ENCODE results near the gene CDC42EP4. TPM values are rescaled to one million over a fixed set of nuclear protein-coding genes. Genes with fewer than 3 reads are reported as not detected.

CDC42EP4 gene
- total and polyA plus RNA-seq, 2 experiments from 2014 or later, result 4.4 to 19.9 TPM

GRCh38 chr17:73349647-73350046 lies 37.8 kb upstream of the CDC42EP4 start:
- peaks cover 31% of the 10 kb centered on the region for H3K4me1 Mint-ChIP-seq

GRCh38 chr17:73349138-73349537 lies 37.3 kb upstream of the CDC42EP4 start:
- Histone ChIP-seq H3K9me2 (ENCODE audit: insufficient read depth) (no peaks in the 10 kb centered on the region), H3K4me2 (no peak overlapping the region), H3K27ac (ENCODE audit: low read depth) (no peak overlapping the region), H3K27me3 (ENCODE audit: insufficient read depth) (no peaks in the 10 kb centered on the region), H3K4me1 (ENCODE audit: insufficient read depth) (peaks cover 9% of the 10 kb centered on the region; the same call in 1 of the 2 replicates), H3K4me3 (no peak overlapping the region), H4K20me1 (replicated peaks; ENCODE audit: insufficient read depth) (no peaks in the 10 kb centered on the region), H2AFZ (peak overlapping the region; percentile 69), H3K79me2 (replicated peaks; ENCODE audit: insufficient read depth) (no peaks in the 10 kb centered on the region), H3F3A (replicated peaks; ENCODE audit: low read depth) (no peaks in the 10 kb centered on the region; the same call in 1 of the 2 replicates), H3K36me3 (ENCODE audit: insufficient read depth) (no peaks in the 10 kb centered on the region)
- Mint-ChIP-seq H3K27ac (peak overlapping the region; percentile 56; the same call in 1 of the 2 replicates), H3K9me3 (no peaks in the 10 kb centered on the region), H3K36me3 (ENCODE audit: low read depth) (no peaks in the 10 kb centered on the region), H3K4me1 (peaks cover 36% of the 10 kb centered on the region), H3K27me3 (ENCODE audit: insufficient read depth, low read depth, poor library complexity) (peaks cover 23% of the 10 kb centered on the region), H3K4me3 (no peak overlapping the region)
- ATAC-seq (peak; percentile 34), DNase-seq (ENCODE audit: low spot score) (no peak)
- TF ChIP-seq, protein P1, sequence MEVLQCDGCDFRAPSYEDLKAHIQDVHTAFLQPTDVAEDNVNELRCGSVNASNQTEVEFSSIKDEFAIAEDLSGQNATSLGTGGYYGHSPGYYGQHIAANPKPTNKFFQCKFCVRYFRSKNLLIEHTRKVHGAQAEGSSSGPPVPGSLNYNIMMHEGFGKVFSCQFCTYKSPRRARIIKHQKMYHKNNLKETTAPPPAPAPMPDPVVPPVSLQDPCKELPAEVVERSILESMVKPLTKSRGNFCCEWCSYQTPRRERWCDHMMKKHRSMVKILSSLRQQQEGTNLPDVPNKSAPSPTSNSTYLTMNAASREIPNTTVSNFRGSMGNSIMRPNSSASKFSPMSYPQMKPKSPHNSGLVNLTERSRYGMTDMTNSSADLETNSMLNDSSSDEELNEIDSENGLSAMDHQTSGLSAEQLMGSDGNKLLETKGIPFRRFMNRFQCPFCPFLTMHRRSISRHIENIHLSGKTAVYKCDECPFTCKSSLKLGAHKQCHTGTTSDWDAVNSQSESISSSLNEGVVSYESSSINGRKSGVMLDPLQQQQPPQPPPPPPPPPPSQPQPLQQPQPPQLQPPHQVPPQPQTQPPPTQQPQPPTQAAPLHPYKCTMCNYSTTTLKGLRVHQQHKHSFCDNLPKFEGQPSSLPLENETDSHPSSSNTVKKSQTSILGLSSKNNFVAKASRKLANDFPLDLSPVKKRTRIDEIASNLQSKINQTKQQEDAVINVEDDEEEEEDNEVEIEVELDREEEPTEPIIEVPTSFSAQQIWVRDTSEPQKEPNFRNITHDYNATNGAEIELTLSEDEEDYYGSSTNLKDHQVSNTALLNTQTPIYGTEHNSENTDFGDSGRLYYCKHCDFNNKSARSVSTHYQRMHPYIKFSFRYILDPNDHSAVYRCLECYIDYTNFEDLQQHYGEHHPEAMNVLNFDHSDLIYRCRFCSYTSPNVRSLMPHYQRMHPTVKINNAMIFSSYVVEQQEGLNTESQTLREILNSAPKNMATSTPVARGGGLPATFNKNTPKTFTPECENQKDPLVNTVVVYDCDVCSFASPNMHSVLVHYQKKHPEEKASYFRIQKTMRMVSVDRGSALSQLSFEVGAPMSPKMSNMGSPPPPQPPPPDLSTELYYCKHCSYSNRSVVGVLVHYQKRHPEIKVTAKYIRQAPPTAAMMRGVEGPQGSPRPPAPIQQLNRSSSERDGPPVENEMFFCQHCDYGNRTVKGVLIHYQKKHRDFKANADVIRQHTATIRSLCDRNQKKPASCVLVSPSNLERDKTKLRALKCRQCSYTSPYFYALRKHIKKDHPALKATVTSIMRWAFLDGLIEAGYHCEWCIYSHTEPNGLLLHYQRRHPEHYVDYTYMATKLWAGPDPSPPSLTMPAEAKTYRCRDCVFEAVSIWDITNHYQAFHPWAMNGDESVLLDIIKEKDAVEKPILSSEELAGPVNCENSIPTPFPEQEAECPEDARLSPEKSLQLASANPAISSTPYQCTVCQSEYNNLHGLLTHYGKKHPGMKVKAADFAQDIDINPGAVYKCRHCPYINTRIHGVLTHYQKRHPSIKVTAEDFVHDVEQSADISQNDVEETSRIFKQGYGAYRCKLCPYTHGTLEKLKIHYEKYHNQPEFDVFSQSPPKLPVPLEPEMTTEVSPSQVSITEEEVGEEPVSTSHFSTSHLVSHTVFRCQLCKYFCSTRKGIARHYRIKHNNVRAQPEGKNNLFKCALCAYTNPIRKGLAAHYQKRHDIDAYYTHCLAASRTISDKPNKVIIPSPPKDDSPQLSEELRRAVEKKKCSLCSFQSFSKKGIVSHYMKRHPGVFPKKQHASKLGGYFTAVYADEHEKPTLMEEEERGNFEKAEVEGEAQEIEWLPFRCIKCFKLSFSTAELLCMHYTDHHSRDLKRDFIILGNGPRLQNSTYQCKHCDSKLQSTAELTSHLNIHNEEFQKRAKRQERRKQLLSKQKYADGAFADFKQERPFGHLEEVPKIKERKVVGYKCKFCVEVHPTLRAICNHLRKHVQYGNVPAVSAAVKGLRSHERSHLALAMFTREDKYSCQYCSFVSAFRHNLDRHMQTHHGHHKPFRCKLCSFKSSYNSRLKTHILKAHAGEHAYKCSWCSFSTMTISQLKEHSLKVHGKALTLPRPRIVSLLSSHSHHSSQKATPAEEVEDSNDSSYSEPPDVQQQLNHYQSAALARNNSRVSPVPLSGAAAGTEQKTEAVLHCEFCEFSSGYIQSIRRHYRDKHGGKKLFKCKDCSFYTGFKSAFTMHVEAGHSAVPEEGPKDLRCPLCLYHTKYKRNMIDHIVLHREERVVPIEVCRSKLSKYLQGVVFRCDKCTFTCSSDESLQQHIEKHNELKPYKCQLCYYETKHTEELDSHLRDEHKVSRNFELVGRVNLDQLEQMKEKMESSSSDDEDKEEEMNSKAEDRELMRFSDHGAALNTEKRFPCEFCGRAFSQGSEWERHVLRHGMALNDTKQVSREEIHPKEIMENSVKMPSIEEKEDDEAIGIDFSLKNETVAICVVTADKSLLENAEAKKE (CRISPR knock-in tag; IDR thresholded peaks at IDR 0.05), result no peak
- TF ChIP-seq REST (IDR thresholded peaks at IDR 0.05; ENCODE audit: unreplicated experiment) (no peak), ZNF114 (CRISPR knock-in tag; IDR thresholded peaks at IDR 0.05) (no peak), ETS1 (IDR thresholded peaks at IDR 0.05) (no peak), CREB1 (CRISPR knock-in tag; IDR thresholded peaks at IDR 0.05; ENCODE audit: low read depth) (no peak), EZH2 (IDR thresholded peaks at IDR 0.05; ENCODE audit: low read depth, unreplicated experiment) (no peak), ZNF331 (CRISPR knock-in tag; IDR thresholded peaks at IDR 0.05; ENCODE audit: low read depth) (no peak), POLR2AphosphoS5 (IDR thresholded peaks at IDR 0.05; ENCODE audit: low read depth) (no peak)

More at GRCh38 chr17:73349647-73350046, 37.8 kb upstream of the CDC42EP4 start:
- no peaks in the 10 kb centered on the region; the same call in 1 of the 2 replicates for H3F3A ChIP-seq (replicated peaks; ENCODE audit: low read depth)
- DNase-seq (ENCODE audit: low spot score), result no peak
- no peak for ATAC-seq
- H3K4me2 ChIP-seq, result no peak overlapping the region
- peaks cover 20% of the 10 kb centered on the region for H3K27me3 Mint-ChIP-seq (ENCODE audit: insufficient read depth, low read depth, poor library complexity)
- TF ChIP-seq NANOG (IDR thresholded peaks at IDR 0.05; ENCODE audit: borderline replicate concordance) (no peak), STAT1 (IDR thresholded peaks at IDR 0.05; ENCODE audit: unreplicated experiment) (no peak), EZH2 (IDR thresholded peaks at IDR 0.05; ENCODE audit: low read depth, unreplicated experiment) (no peak), ZNF114 (CRISPR knock-in tag; IDR thresholded peaks at IDR 0.05) (no peak), ZNF331 (CRISPR knock-in tag; IDR thresholded peaks at IDR 0.05; ENCODE audit: low read depth) (no peak), POLR2AphosphoS5 (IDR thresholded peaks at IDR 0.05; ENCODE audit: low read depth) (no peak), EZH2phosphoT487 (IDR thresholded peaks at IDR 0.05; ENCODE audit: unreplicated experiment) (no peak)
- H3K79me2 ChIP-seq (replicated peaks; ENCODE audit: insufficient read depth), result no peaks in the 10 kb centered on the region
- no peak overlapping the region for H3K4me3 Mint-ChIP-seq
- no peaks in the 10 kb centered on the region for H3K9me2 ChIP-seq (ENCODE audit: insufficient read depth)
- no peaks in the 10 kb centered on the region for H3K36me3 ChIP-seq (ENCODE audit: insufficient read depth)
- no peaks in the 10 kb centered on the region for H3K27me3 ChIP-seq (ENCODE audit: insufficient read depth)
- no peak overlapping the region for H3K27ac ChIP-seq (ENCODE audit: low read depth)
- no peak overlapping the region for H3K4me3 ChIP-seq
- H2AFZ ChIP-seq, result no peak overlapping the region
- H3K27ac Mint-ChIP-seq, result peak overlapping the region; percentile 56; the same call in 1 of the 2 replicates
- H3K9me3 Mint-ChIP-seq, result no peaks in the 10 kb centered on the region
- peaks cover 4% of the 10 kb centered on the region; the same call in 1 of the 2 replicates for H3K4me1 ChIP-seq (ENCODE audit: insufficient read depth)
- no peaks in the 10 kb centered on the region for H4K20me1 ChIP-seq (replicated peaks; ENCODE audit: insufficient read depth)
- no peaks in the 10 kb centered on the region for H3K36me3 Mint-ChIP-seq (ENCODE audit: low read depth)
